CD14-positive monocyte (primary cell): ENCODE data around the gene CACNA2D1. TPM values are rescaled to one million over a fixed set of nuclear protein-coding genes. Genes with fewer than 3 reads are reported as not detected.

Source experiments
- DNase-seq, 3 donors: peaks; one replicate each; pipeline ENCODE4 v3.0.0-alpha.2; 2011 to 2022
- H2AFZ ChIP-seq: 2 replicates; pipeline ENCODE4 v1.6.0; 2012; ENCODE audit warnings: mild to moderate bottlenecking, low read depth, low read length, inconsistent platforms; ENCODE audit not compliant: insufficient read depth, poor library complexity, severe bottlenecking
- H3K27ac ChIP-seq, 2 donors: 1 replicate in 1 of 2; 2 replicates in 1 of 2; pipeline ENCODE4 v1.5.1; 2012 to 2013; ENCODE audit warnings: low read length in 2 of 2, control low read depth in 1 of 2, inconsistent platforms in 1 of 2, low read depth in 1 of 2, mild to moderate bottlenecking in 1 of 2
- H3K27me3 ChIP-seq, 2 donors: one replicate each; pipeline versions ENCODE4 v1.6.0 to v1.6.1; 2011 to 2013; ENCODE audit warnings: low read length in 2 of 2; ENCODE audit not compliant: control insufficient read depth in 2 of 2, insufficient read depth in 2 of 2
- H3K36me3 ChIP-seq, 2 donors: replicated peaks in 1 of 2; 1 replicate in 1 of 2; 2 replicates in 1 of 2; pipeline versions ENCODE4 v1.5.1 to v1.6.1; 2012 to 2013; ENCODE audit warnings: low read length in 2 of 2, control low read depth in 1 of 2, inconsistent platforms in 1 of 2, mild to moderate bottlenecking in 1 of 2; ENCODE audit not compliant: insufficient read depth in 2 of 2, control insufficient read depth in 1 of 2
- H3K4me1 ChIP-seq, 2 donors: 1 replicate in 1 of 2; 2 replicates in 1 of 2; pipeline versions ENCODE4 v1.5.1 to v1.6.1; 2012 to 2013; ENCODE audit warnings: low read length in 2 of 2, control low read depth in 1 of 2, inconsistent platforms in 1 of 2, mild to moderate bottlenecking in 1 of 2, moderate library complexity in 1 of 2; ENCODE audit not compliant: insufficient read depth in 2 of 2, control insufficient read depth in 1 of 2
- H3K4me2 ChIP-seq: replicated peaks from 2 replicates; pipeline ENCODE3; 2012; ENCODE audit warnings: low read length, moderate library complexity, mild to moderate bottlenecking; ENCODE audit not compliant: poor library complexity, severe bottlenecking; ENCODE audit errors: extremely low read depth
- H3K4me3 ChIP-seq, 3 experiments: fragments of 200-600 bp in 1 of 3; sonication (generic) in 1 of 3; replicated peaks in 1 of 3; 1 replicate in 2 of 3; 2 replicates in 1 of 3; pipeline ENCODE4 v1.5.1; 2011 to 2013; ENCODE audit warnings: low read length in 3 of 3, mild to moderate bottlenecking in 3 of 3, control low read depth in 2 of 3, low read depth in 2 of 3, inconsistent platforms in 1 of 3, moderate library complexity in 1 of 3
- H3K79me2 ChIP-seq: 2 replicates; pipeline ENCODE4 v1.6.0; 2012; ENCODE audit warnings: mild to moderate bottlenecking, control low read depth, inconsistent platforms, low read length, moderate library complexity; ENCODE audit not compliant: insufficient read depth
- H3K9ac ChIP-seq: 2 replicates; pipeline ENCODE4 v1.6.0; 2017; ENCODE audit warnings: low read length, mild to moderate bottlenecking; ENCODE audit not compliant: insufficient read depth, poor library complexity, severe bottlenecking
- H3K9me3 ChIP-seq, 2 donors: replicated peaks in 1 of 2; 1 replicate in 1 of 2; 2 replicates in 1 of 2; pipeline versions ENCODE4 v1.5.1 to v1.6.1; 2012 to 2013; ENCODE audit warnings: low read length in 2 of 2, control low read depth in 1 of 2; ENCODE audit not compliant: control insufficient read depth in 1 of 2, insufficient read depth in 1 of 2
- H4K20me1 ChIP-seq: 2 replicates; pipeline ENCODE4 v1.6.0; 2012; ENCODE audit warnings: mild to moderate bottlenecking, low read length, control low read depth, moderate library complexity; ENCODE audit not compliant: insufficient read depth
- H3K27ac Mint-ChIP-seq, 7 donors: one replicate each; pipeline ENCODE4 v1.8.0; 2020; ENCODE audit warnings: mild to moderate bottlenecking in 7 of 7, mixed read lengths in 7 of 7, moderate library complexity in 6 of 7, inconsistent platforms in 2 of 7
- H3K27me3 Mint-ChIP-seq, 3 donors: one replicate each; pipeline ENCODE4 v1.8.0; 2021 to 2022; ENCODE audit warnings: low read depth in 3 of 3, mild to moderate bottlenecking in 3 of 3, mixed read lengths in 3 of 3, moderate library complexity in 3 of 3, inconsistent platforms in 1 of 3
- H3K36me3 Mint-ChIP-seq, 2 donors: one replicate each; pipeline ENCODE4 v1.8.0; 2020; ENCODE audit warnings: mixed read lengths in 2 of 2, inconsistent platforms in 1 of 2, mild to moderate bottlenecking in 1 of 2
- H3K4me1 Mint-ChIP-seq: one replicate; pipeline ENCODE4 v1.8.0; 2020; ENCODE audit warnings: mild to moderate bottlenecking, mixed read lengths
- H3K4me3 Mint-ChIP-seq, 2 donors: one replicate each; pipeline ENCODE4 v1.8.0; 2020; ENCODE audit warnings: mild to moderate bottlenecking in 2 of 2, mixed read lengths in 2 of 2, moderate library complexity in 1 of 2
- H3K9me3 Mint-ChIP-seq, 7 donors: one replicate each; pipeline ENCODE4 v1.8.0; 2020 to 2022; ENCODE audit warnings: mixed read lengths in 7 of 7, mild to moderate bottlenecking in 6 of 7, moderate library complexity in 6 of 7, inconsistent platforms in 2 of 7
- CTCF ChIP-seq: fragments of 200-600 bp; IDR thresholded peaks from one replicate; pipeline ENCODE4 v1.8.0; 2022; ENCODE audit warnings: antibody characterized with exemption, mild to moderate bottlenecking
- WGBS: methylation state at CpG from one replicate; pipeline ENCODE4 v1.1.5; 2013; ENCODE audit warnings: missing lambda C conversion rate; ENCODE audit not compliant: insufficient coverage; 5-methylcytosine and 5-hydroxymethylcytosine counted together
- intact Hi-C, 2 donors: fragments of 100-400 bp; cut with micrococcal nuclease; formaldehyde crosslinking; loops; one replicate each; pipeline versions ENCODE4 v1.15.0 to v1.15.1; 2023
- polyA plus RNA-seq, 3 donors: library from polyadenylated mRNA; depleted of rRNA in 1 of 3; unstranded in 2 of 3; stranded (reverse) in 1 of 3; fragments of 300-500 nt in 2 of 3; fragments of >200 nt in 1 of 3; fragmentation: Illumina TruSeq in 2 of 3; gene quantifications; 1 replicate in 2 of 3; 2 replicates in 1 of 3; pipeline ENCODE4 v1.2.3, GENCODE V29; 2012 to 2021

CACNA2D1 gene
- polyA plus RNA-seq, 3 donors: 0.02 TPM; not detected in 2

GRCh38 chr7:82471351-82472020, 27.9 kb upstream of the CACNA2D1 start:
- no peaks in the 10 kb centered on the region for H3K79me2 ChIP-seq
- WGBS: 78% methylated on average over 5 of the region's 6 CpGs
- H3K27me3 ChIP-seq: no peaks in the 10 kb centered on the region
- no peaks in the 10 kb centered on the region for H3K9me3 ChIP-seq
- Mint-ChIP-seq H3K4me1 (no peaks in the 10 kb centered on the region), H3K4me3 (no peak overlapping the region), H3K36me3 (no peaks in the 10 kb centered on the region), H3K27me3 (peaks cover 0 to 1% (median 0%) of the 10 kb centered on the region in 3 donors), H3K9me3 (peaks cover 0 to 5% (median 0%) of the 10 kb centered on the region in 7 donors), H3K27ac (no peak overlapping the region)
- H4K20me1 ChIP-seq: no peaks in the 10 kb centered on the region
- H3K4me3 ChIP-seq: no peak overlapping the region
- no peak overlapping the region for H3K27ac ChIP-seq
- DNase-seq: no peak
- no peaks in the 10 kb centered on the region for H3K36me3 ChIP-seq
- H3K4me1 ChIP-seq: no peaks in the 10 kb centered on the region
- H2AFZ ChIP-seq: no peak overlapping the region
- TF ChIP-seq CTCF: no peak
- intact Hi-C loops: no loop called here
- no peak overlapping the region for H3K4me2 ChIP-seq
- H3K9ac ChIP-seq: no peak overlapping the region

- H3K36me3 ChIP-seq: no peaks in the 10 kb centered on the region
- peaks cover 0 to 5% (median 1%) of the 10 kb centered on the region in 7 donors for H3K9me3 Mint-ChIP-seq
- intact Hi-C loops: no loop called here
- H3K4me3 Mint-ChIP-seq: no peak overlapping the region
- H3K27ac ChIP-seq: no peak overlapping the region
- no peak overlapping the region for H3K9ac ChIP-seq
- H3K9me3 ChIP-seq: no peaks in the 10 kb centered on the region
- H3K27me3 ChIP-seq: no peaks in the 10 kb centered on the region
- no peaks in the 10 kb centered on the region for H3K4me1 ChIP-seq
- H3K36me3 Mint-ChIP-seq: no peaks in the 10 kb centered on the region
- H3K4me2 ChIP-seq: no peak overlapping the region
- H3K4me3 ChIP-seq: no peak overlapping the region
- no peaks in the 10 kb centered on the region for H3K4me1 Mint-ChIP-seq
- no peak for DNase-seq
- peaks cover 0 to 2% (median 1%) of the 10 kb centered on the region in 3 donors for H3K27me3 Mint-ChIP-seq
- no peak overlapping the region for H3K27ac Mint-ChIP-seq
- WGBS: no CpG with 5 or more reads among the region's 4 CpGs
- H3K79me2 ChIP-seq: no peaks in the 10 kb centered on the region
- no peak for TF ChIP-seq CTCF
- no peak overlapping the region for H2AFZ ChIP-seq
- no peaks in the 10 kb centered on the region for H4K20me1 ChIP-seq
Measured at GRCh38 chr7:82469207-82469606, 25.6 kb upstream of the CACNA2D1 start.
